Esophagus squamous epithelium (tissue), 5 donors: ENCODE results near the gene FFAR3. TPM values are rescaled to one million over a fixed set of nuclear protein-coding genes. Genes with fewer than 3 reads are reported as not detected.
"Not testable (repeated sequence)": the region's sequence is repeated elsewhere in the genome, so short reads cannot be mapped to it uniquely, and the experiment has no call there.

ENCODE experiments used
- DNase-seq: peaks from one replicate; lab custom pipeline; 2025; lab: John Stamatoyannopoulos, UW
- H3K27ac ChIP-seq, 4 donors: fragments of 200-600 bp; sonication (generic); one replicate each; pipeline ENCODE4 v1.5.1; 2016 to 2019; ENCODE audit warnings: mild to moderate bottlenecking in 1 of 4
- H3K27me3 ChIP-seq, 4 donors: fragments of 200-600 bp; sonication (generic); 1 replicate in 3 of 4; 2 replicates in 1 of 4; pipeline versions ENCODE4 v1.5.1 to v1.6.0; 2017 to 2021; ENCODE audit warnings: antibody characterized with exemption in 1 of 4
- H3K36me3 ChIP-seq, 3 donors: fragments of 200-600 bp; sonication (generic); one replicate each; pipeline ENCODE4 v1.5.1; 2016 to 2019
- H3K4me1 ChIP-seq, 3 donors: fragments of 200-600 bp; sonication (generic); one replicate each; pipeline ENCODE4 v1.5.1; 2017 to 2019
- H3K4me3 ChIP-seq, 4 donors: fragments of 200-600 bp; sonication (generic); 1 replicate in 3 of 4; 2 replicates in 1 of 4; pipeline ENCODE4 v1.5.1; 2016 to 2019; ENCODE audit warnings: mild to moderate bottlenecking in 2 of 4, moderate library complexity in 1 of 4
- H3K9me3 ChIP-seq, 3 donors: fragments of 200-600 bp; sonication (generic); one replicate each; pipeline ENCODE4 v1.5.1; 2016 to 2019
- POLR2A ChIP-seq, 4 donors: fragments of 450-650 bp; IDR thresholded peaks; one replicate each; pipeline ENCODE4 v1.6.1; 2017; ENCODE audit warnings: antibody characterized with exemption in 4 of 4, mild to moderate bottlenecking in 4 of 4, moderate library complexity in 3 of 4
- WGBS, 2 donors: methylation state at CpG; one replicate each; pipeline ENCODE4 v1.1.5; 2018; 5-methylcytosine and 5-hydroxymethylcytosine counted together
- intact Hi-C: fragments of 100-400 bp; cut with DNase I; formaldehyde crosslinking; loops from one replicate; pipeline ENCODE4 v1.15.0; 2022
- total RNA-seq, 4 donors: library from RNA; depleted of rRNA; stranded (reverse); fragments of >200 nt; gene quantifications; one replicate each; pipeline ENCODE4 v1.1.0, GENCODE V29; 2016
- TF ChIP-seq, protein P1 (sequence below), 6 experiments: fragments of 450-650 bp in 4 of 6; fragments of 200-600 bp in 2 of 6; sonication (generic) in 2 of 6; IDR thresholded peaks; one replicate each; pipeline ENCODE4 v1.5.1; 2016 to 2019; ENCODE audit warnings: antibody characterized with exemption in 6 of 6, mild to moderate bottlenecking in 4 of 6, moderate library complexity in 4 of 6
- donor health status: DM: yes; HTN: yes; CAD: no.

FFAR3 gene
- total RNA-seq, 4 donors from 2014 or later = not detected

DNA sequence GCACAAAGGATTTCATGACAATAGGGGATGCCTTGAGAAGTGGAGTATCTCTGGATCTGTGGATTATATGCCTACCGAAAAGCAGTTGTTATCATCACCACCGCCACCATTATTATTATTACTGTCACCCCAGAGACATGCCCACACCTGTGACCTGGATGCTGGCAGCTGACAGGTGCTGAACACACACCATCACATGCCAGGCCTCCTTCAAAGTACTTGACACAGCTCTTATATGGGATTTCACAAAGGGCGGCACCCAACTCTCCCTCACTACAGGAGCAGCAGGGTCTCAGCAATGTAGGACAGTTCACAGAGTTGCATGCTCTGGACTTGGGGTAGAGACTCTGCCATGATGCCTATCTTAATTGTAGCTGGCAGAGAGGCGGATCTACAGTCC lies 7.0 kb downstream of the FFAR3 start:
- DNase-seq = no peak
- 86% methylated on average over 2 to 3 of the region's 4 CpGs for WGBS, 2 donors
- no peak overlapping the region for H3K27ac ChIP-seq
- no peaks in the 10 kb centered on the region for H3K36me3 ChIP-seq
- no peaks in the 10 kb centered on the region for H3K9me3 ChIP-seq
- TF ChIP-seq POLR2A (IDR thresholded peaks at IDR 0.05) = no peak
- TF ChIP-seq, protein P1, sequence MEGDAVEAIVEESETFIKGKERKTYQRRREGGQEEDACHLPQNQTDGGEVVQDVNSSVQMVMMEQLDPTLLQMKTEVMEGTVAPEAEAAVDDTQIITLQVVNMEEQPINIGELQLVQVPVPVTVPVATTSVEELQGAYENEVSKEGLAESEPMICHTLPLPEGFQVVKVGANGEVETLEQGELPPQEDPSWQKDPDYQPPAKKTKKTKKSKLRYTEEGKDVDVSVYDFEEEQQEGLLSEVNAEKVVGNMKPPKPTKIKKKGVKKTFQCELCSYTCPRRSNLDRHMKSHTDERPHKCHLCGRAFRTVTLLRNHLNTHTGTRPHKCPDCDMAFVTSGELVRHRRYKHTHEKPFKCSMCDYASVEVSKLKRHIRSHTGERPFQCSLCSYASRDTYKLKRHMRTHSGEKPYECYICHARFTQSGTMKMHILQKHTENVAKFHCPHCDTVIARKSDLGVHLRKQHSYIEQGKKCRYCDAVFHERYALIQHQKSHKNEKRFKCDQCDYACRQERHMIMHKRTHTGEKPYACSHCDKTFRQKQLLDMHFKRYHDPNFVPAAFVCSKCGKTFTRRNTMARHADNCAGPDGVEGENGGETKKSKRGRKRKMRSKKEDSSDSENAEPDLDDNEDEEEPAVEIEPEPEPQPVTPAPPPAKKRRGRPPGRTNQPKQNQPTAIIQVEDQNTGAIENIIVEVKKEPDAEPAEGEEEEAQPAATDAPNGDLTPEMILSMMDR (IDR thresholded peaks at IDR 0.05) = no peak
- intact Hi-C loops = no loop called here
- H3K27me3 ChIP-seq = no peaks in the 10 kb centered on the region
- H3K4me1 ChIP-seq = no peaks in the 10 kb centered on the region
- no peak overlapping the region for H3K4me3 ChIP-seq

DNA sequence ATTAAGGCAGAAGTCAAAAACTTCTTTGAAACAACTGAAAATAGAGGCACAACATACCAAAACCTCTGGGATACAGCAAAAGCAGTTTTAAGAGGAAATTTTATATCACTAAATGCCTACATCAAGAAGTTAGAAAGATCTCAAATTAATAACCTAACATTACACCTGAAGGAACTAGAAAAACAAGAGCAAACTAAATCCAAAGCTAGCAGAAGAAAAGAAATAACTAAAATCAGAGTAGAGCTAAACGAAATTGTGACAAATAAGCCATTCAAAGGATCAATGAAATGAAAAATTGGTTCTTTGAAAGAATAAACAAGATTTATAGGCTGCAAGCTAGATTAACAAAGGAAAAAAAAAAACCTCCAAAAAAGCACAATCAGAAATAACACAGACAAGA lies 10.1 kb downstream of the FFAR3 start:
- no peaks in the 10 kb centered on the region for H3K36me3 ChIP-seq
- H3K4me1 ChIP-seq = no peaks in the 10 kb centered on the region
- no peaks in the 10 kb centered on the region for H3K9me3 ChIP-seq
- peaks cover 0 to 3% (median 0%) of the 10 kb centered on the region in 4 donors for H3K27me3 ChIP-seq
- no peak for DNase-seq
- TF ChIP-seq, protein P1 (IDR thresholded peaks at IDR 0.05) = no peak
- no peak for TF ChIP-seq POLR2A (IDR thresholded peaks at IDR 0.05)
- intact Hi-C loops = no loop called here
- H3K27ac ChIP-seq = no peak overlapping the region
- H3K4me3 ChIP-seq = no peak overlapping the region
- WGBS, 2 donors = 36 to 49% methylated on average over 1 of the region's 1 CpG

DNA sequence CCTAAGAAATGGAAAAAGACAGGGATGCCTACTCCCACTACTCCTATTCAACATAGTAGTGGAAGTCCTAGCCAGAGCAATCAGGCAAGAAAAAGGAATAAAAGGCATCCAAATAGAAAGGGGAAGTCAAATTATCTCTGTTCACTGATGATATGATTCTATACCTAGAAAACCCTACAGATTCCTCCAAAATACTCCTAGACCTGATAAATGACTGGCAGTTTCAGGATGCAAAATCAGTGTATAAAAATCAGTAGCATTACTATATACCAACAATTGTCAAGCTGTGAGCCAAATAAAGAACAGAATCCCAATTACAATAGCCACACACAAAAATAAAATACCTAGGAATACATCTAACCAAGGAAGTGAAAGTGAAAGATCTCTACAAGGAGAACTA lies 11.3 kb downstream of the FFAR3 start:
- Histone ChIP-seq H3K36me3 (no peaks in the 10 kb centered on the region), H3K27ac (no peak overlapping the region), H3K4me1 (no peaks in the 10 kb centered on the region), H3K27me3 (peaks cover 0 to 7% (median 0%) of the 10 kb centered on the region in 4 donors), H3K4me3 (no peak overlapping the region), H3K9me3 (no peaks in the 10 kb centered on the region)
- DNase-seq = no peak
- no peak for TF ChIP-seq POLR2A (IDR thresholded peaks at IDR 0.05)
- TF ChIP-seq, protein P1 (IDR thresholded peaks at IDR 0.05) = no peak
- intact Hi-C loops = no loop called here

DNA sequence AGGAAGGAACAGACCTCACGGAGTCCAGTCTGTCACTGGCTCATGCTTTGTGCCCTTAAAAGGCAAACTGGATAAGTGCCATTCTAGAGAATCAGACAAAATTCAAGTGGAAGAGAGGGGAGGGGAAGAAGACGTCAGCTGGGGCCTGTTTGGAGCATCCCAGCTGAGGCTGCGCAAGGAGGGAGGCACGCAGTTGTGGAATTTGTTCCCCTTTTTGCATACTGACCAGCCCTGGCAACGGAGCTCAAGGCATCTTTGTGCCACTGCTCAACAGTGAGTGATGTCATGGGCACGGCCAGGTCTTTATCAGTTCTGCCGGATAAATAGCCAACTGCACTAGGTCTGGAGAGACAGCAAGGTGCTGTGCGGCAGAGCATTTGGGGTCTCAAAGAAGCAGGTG lies 12.5 kb downstream of the FFAR3 start, which contains the start of gene GPR42:
Gene GPR42, plus strand, starts transcription at position 347 of the 400 bp plus-strand sequence. CDS start 292 bp downstream, outside the sequence.
- H3K4me1 ChIP-seq = no peaks in the 10 kb centered on the region
- no peaks in the 10 kb centered on the region for H3K9me3 ChIP-seq
- TF ChIP-seq POLR2A (IDR thresholded peaks at IDR 0.05) = no peak
- TF ChIP-seq, protein P1 (IDR thresholded peaks at IDR 0.05) = no peak
- 66 to 86% methylated on average over 4 to 6 of the region's 8 CpGs for WGBS, 2 donors
- intact Hi-C loops = no loop called here
- DNase-seq = no peak
- H3K4me3 ChIP-seq = no peak within 1 kb of the TSS
- H3K36me3 ChIP-seq = no peaks in the 10 kb centered on the region
- no peak within 1 kb of the TSS for H3K27ac ChIP-seq
- H3K27me3 ChIP-seq = peaks cover 0 to 11% (median 0%) of the 10 kb centered on the region in 4 donors

DNA sequence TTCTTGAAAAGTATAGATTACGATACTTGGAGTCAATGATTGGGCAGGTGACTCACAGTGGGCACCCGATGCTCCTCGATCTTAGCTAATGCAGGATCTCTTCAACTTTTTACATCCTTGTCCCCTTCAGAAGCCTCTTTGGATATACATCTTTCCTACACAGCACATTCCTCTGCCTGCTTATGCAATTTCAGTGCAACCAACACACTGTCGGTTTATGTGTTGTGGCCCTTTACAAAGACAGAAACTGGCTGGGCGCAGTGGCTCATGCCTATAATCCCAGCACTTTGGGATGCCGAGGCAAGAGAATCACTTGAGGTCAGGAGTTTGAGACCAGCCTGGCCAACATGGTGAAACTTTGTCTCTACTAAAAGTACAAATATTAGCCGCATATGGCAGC lies 15.2 kb downstream of the FFAR3 start:
- Histone ChIP-seq H3K27ac (no peak overlapping the region), H3K36me3 (no peaks in the 10 kb centered on the region), H3K4me1 (no peaks in the 10 kb centered on the region), H3K4me3 (no peak overlapping the region), H3K27me3 (peaks cover 0 to 17% (median 0%) of the 10 kb centered on the region in 4 donors), H3K9me3 (no peaks in the 10 kb centered on the region)
- TF ChIP-seq, protein P1 (IDR thresholded peaks at IDR 0.05) = no peak
- no peak for TF ChIP-seq POLR2A (IDR thresholded peaks at IDR 0.05)
- intact Hi-C loops = no loop called here
- DNase-seq = no peak
- WGBS, 2 donors = 90 to 93% methylated on average over 3 to 6 of the region's 7 CpGs

DNA sequence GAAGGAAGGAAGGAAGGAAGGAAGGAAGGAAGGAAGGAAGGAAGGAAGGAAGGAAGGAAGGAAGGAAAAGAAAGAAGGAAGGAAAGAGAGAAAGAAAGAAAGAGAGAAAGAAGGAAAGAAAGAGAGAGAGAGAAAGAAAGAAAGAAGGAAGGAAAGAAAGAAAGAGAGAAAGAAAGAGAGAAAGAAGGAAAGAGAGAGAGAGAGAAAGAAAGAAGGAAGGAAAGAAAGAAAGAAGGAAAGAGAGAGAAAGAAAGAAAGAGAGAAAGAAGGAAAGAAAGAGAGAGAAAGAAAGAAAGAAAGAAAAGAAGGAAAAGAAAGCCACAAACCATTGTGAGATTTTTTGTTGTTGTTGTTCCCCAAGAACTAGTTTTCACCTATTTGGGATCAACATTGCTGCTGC lies 15.8 kb downstream of the FFAR3 start:
- H3K4me1 ChIP-seq, DNase-seq, intact Hi-C loops, H3K27ac ChIP-seq, H3K4me3 ChIP-seq, H3K36me3 ChIP-seq, H3K9me3 ChIP-seq: not testable (repeated sequence)
- peaks cover 0 to 17% (median 0%) of the 10 kb centered on the region in 4 donors for H3K27me3 ChIP-seq
